Heart right ventricle (tissue), 16 donors: ENCODE data around the gene TBC1D4. TPM values are rescaled to one million over a fixed set of nuclear protein-coding genes. Genes with fewer than 3 reads are reported as not detected.

Experiments
- ATAC-seq, 8 donors: fragments of 200-7000 bp; cut with Tn5 transposase; one replicate each; pipeline ENCODE4 v1.9.1; 2020; ENCODE audit warnings: mild to moderate bottlenecking in 8 of 8, moderate library complexity in 8 of 8, moderate number of reproducible peaks in 1 of 8
- DNase-seq, 2 donors: peaks; one replicate each; pipeline ENCODE4 v3.0.0-alpha.2; 2020
- H3K27ac ChIP-seq, 10 donors: fragments of 200-600 bp; sonication (generic) in 2 of 10; one replicate each; pipeline versions ENCODE4 v1.5.0 to v1.8.0; 2020 to 2022; ENCODE audit warnings: mild to moderate bottlenecking in 3 of 10
- H3K27me3 ChIP-seq, 7 donors: fragments of 200-600 bp; one replicate each; pipeline ENCODE4 v1.8.0; 2021 to 2022; ENCODE audit warnings: mild to moderate bottlenecking in 2 of 7
- H3K36me3 ChIP-seq, 9 donors: fragments of 200-600 bp; sonication (generic) in 1 of 9; one replicate each; pipeline versions ENCODE4 v1.5.0 to v1.8.0; 2020 to 2022; ENCODE audit warnings: mild to moderate bottlenecking in 2 of 9
- H3K4me1 ChIP-seq, 9 donors: fragments of 200-600 bp; sonication (generic) in 1 of 9; one replicate each; pipeline versions ENCODE4 v1.5.0 to v1.8.0; 2020 to 2022; ENCODE audit warnings: mild to moderate bottlenecking in 4 of 9
- H3K4me3 ChIP-seq, 10 donors: fragments of 200-600 bp; sonication (generic) in 2 of 10; one replicate each; pipeline versions ENCODE4 v1.5.0 to v1.8.0; 2020 to 2022; ENCODE audit warnings: mild to moderate bottlenecking in 7 of 10, moderate library complexity in 2 of 10
- H3K9me3 ChIP-seq, 11 donors: fragments of 200-600 bp in 10 of 11; sonication (generic) in 2 of 11; one replicate each; pipeline versions ENCODE4 v1.5.0 to v1.8.0; 2013 to 2022; ENCODE audit warnings: mild to moderate bottlenecking in 2 of 11, control low read depth in 1 of 11, moderate library complexity in 1 of 11
- CTCF ChIP-seq, 9 donors: fragments of 200-600 bp; sonication (generic) in 2 of 9; IDR thresholded peaks; one replicate each; pipeline versions ENCODE4 v1.5.0 to v1.8.0; 2021 to 2022; ENCODE audit warnings: antibody characterized with exemption in 9 of 9, mild to moderate bottlenecking in 5 of 9, moderate library complexity in 1 of 9
- WGBS, 2 donors: extraction: QIAGEN DNeasy Blood & Tissue Kit; methylation state at CpG; one replicate each; pipeline ENCODE4 v1.1.7; 2013; ENCODE audit warnings: inconsistent platforms in 1 of 2; 5-methylcytosine and 5-hydroxymethylcytosine counted together
- intact Hi-C, 10 donors: fragments of 100-400 bp; cut with DNase I; formaldehyde crosslinking; loops; one replicate each; pipeline versions ENCODE4 v1.11.1 to v1.14.2; 2022
- polyA plus RNA-seq, 2 donors: library from polyadenylated mRNA; stranded (reverse); fragments of 200-250 nt; gene quantifications; one replicate each; pipeline ENCODE4 v1.2.3, GENCODE V29; 2013
- total RNA-seq, 10 donors: library from RNA; stranded (reverse); fragmentation: NEBNext Ultra II Directional in 3 of 10; extraction: Animal tissue kit (Norgen Biotek cat#: 25700) in 3 of 10; gene quantifications; one replicate each; pipeline versions ENCODE4 v1.2.1 to v1.2.4, GENCODE V29; 2021 to 2023
- donor health status: Arrhythmogenic right ventricular cardiomyopathy.
- donor health status: ischemic (EF 13 %, LVEDD 7.1; RV severe dilation, severe dysfunction).
- donor health status: healthy with polysubstance abuse.
- donor health status: DM: no; HTN: yes; CAD: no.
- donor health status: DM: no; HTN: no; CAD: no.
- donor health status: ischemic (EF 25% LVEDD 6.9; RV normal size, moderate dysfunction).
- donor health status: ischemic (EF 25% LVEDD 5.7; RV mildly dilated, moderate dysfunction).
- donor health status: healthy.
- donor health status: DM: yes; HTN: yes; CAD: no.
- donor health status: Ischemic cardiomyopathy.
- donor health status: ischemic (EF 35%, LVEDD 5.7; RV mildly dilated, moderate dysfunction).
- donor health status: nonischemic (EF 11% LVEDD 7.7; RV severe dilation, severe dysfunction).
- donor health status: DM: yes; HTN: yes; CAD: no.
- donor health status: PGD.
- donor health status: ischemic (EF 29% LVEDD 5.4; RV normal size, mild dysfunction).
- donor health status: nonischemic (EF 23%, LVEDD 6.1; RV moderate dilation, normal function).

TBC1D4 gene
- total and polyA plus RNA-seq, 12 donors, result 10.1 to 124 (median 93.5) TPM

GRCh38 chr13:75363371-75363770 lies 118.6 kb downstream of the TBC1D4 start:
- no peaks in the 10 kb centered on the region for H3K9me3 ChIP-seq
- intact Hi-C loops, result no loop called here
- no peak for TF ChIP-seq CTCF (IDR thresholded peaks at IDR 0.05)
- H3K4me1 ChIP-seq, result peaks cover 9 to 74% (median 35%) of the 10 kb centered on the region in 9 donors
- H3K27ac ChIP-seq, result peak overlapping the region in 4 of 10 donors; percentile 12 to 86 (median 38)
- ATAC-seq, result no peak
- no peak for DNase-seq
- H3K36me3 ChIP-seq, result peaks cover 0 to 7% (median 0%) of the 10 kb centered on the region in 9 donors
- H3K4me3 ChIP-seq, result no peak overlapping the region
- 83 to 89% methylated on average over 3 of the region's 3 CpGs for WGBS, 2 donors
- no peaks in the 10 kb centered on the region for H3K27me3 ChIP-seq

DNA sequence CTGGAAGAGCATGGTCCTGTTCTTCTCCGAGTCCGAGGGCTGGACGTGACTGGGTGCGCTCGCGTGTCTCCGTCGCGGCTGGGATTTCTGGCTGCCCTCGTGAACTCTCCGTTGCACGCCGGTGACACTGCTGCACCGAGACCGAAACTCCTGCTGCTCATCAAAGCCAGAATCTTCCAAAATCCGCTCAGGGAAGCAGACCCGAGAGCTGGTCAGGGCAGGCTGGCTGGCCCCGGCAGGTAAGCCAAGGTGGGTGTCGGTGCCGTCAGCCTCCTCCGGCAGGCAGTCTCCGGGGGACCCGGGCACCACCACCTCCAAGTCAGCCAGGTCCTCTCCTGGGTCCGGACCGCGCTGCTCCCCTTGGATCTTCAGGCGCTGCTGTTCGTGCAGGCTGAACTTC lies 119.9 kb downstream of the TBC1D4 start:
- Histone ChIP-seq H3K4me1 (peaks cover 9 to 64% (median 23%) of the 10 kb centered on the region in 9 donors), H3K9me3 (no peaks in the 10 kb centered on the region), H3K27me3 (no peaks in the 10 kb centered on the region), H3K27ac (peak overlapping the region in 2 of 10 donors; percentile 26 to 39), H3K4me3 (no peak overlapping the region), H3K36me3 (peaks cover 0 to 7% (median 0%) of the 10 kb centered on the region in 9 donors)
- ATAC-seq (peak in 2 of 8 donors; percentile 16 to 59), DNase-seq (no peak)
- intact Hi-C loops, result no loop called here
- 96 to 97% methylated on average over 28 of the region's 28 CpGs for WGBS, 2 donors
- no peak for TF ChIP-seq CTCF (IDR thresholded peaks at IDR 0.05)

GRCh38 chr13:75360170-75360569 lies 121.8 kb downstream of the TBC1D4 start:
- no peaks in the 10 kb centered on the region for H3K27me3 ChIP-seq
- H3K9me3 ChIP-seq, result no peaks in the 10 kb centered on the region
- intact Hi-C loops, result no loop called here
- peaks cover 2 to 52% (median 8%) of the 10 kb centered on the region in 9 donors for H3K4me1 ChIP-seq
- peaks cover 0 to 20% (median 0%) of the 10 kb centered on the region in 9 donors for H3K36me3 ChIP-seq
- no peak for TF ChIP-seq CTCF (IDR thresholded peaks at IDR 0.05)
- H3K4me3 ChIP-seq, result no peak overlapping the region
- ATAC-seq, result no peak
- H3K27ac ChIP-seq, result no peak overlapping the region
- 93 to 97% methylated on average over 1 of the region's 1 CpG for WGBS, 2 donors
- DNase-seq, result no peak

DNA sequence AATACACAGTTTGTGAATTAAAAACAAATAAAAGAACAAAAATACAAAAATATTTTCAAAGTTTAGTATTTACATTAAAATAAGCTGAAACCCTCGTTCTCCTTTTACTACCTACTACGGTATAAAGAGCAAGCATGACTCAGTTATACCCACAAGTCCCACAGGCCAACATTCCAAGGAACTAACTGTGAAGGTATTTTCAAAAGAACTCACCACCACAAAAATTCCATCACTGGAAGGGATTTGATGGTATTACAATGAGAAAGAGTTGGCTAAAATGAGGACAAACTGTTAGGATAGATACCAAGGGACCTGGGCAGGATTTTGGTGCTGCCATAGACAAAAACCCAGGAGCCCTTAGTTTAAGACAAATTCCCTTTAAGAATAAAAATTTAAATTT lies 122.7 kb downstream of the TBC1D4 start:
- H3K4me1 ChIP-seq, result peaks cover 0 to 48% (median 9%) of the 10 kb centered on the region in 9 donors
- no peak overlapping the region for H3K27ac ChIP-seq
- no peak for TF ChIP-seq CTCF (IDR thresholded peaks at IDR 0.05)
- intact Hi-C loops, result no loop called here
- DNase-seq (no peak), ATAC-seq (no peak)
- H3K27me3 ChIP-seq, result no peaks in the 10 kb centered on the region
- 92 to 97% methylated on average over 2 of the region's 2 CpGs for WGBS, 2 donors
- H3K4me3 ChIP-seq, result no peak overlapping the region
- peaks cover 0 to 29% (median 0%) of the 10 kb centered on the region in 9 donors for H3K36me3 ChIP-seq
- H3K9me3 ChIP-seq, result no peaks in the 10 kb centered on the region
